NT2/D1 (cell line): ENCODE results near the gene CCDC63.

ENCODE experiments used
- DNase-seq: peaks from one replicate; pipeline ENCODE4 v3.0.0-alpha.2; 2011; ENCODE audit warnings: low read depth, low spot score
- H3K27me3 ChIP-seq: 2 replicates; pipeline ENCODE4 v1.6.0; 2011; ENCODE audit warnings: mild to moderate bottlenecking; ENCODE audit not compliant: insufficient read length, insufficient read depth
- H3K36me3 ChIP-seq: 2 replicates; pipeline ENCODE4 v1.6.1; 2011; ENCODE audit warnings: mild to moderate bottlenecking, low read length, mixed read lengths; ENCODE audit not compliant: insufficient read depth, insufficient read length
- H3K4me1 ChIP-seq: 2 replicates; pipeline ENCODE4 v1.5.1; 2011; ENCODE audit not compliant: insufficient read depth, insufficient read length
- H3K4me3 ChIP-seq: 2 replicates; pipeline ENCODE4 v1.5.1; 2011; ENCODE audit warnings: low read depth; ENCODE audit not compliant: insufficient read length
- H3K9ac ChIP-seq: 2 replicates; pipeline ENCODE4 v1.6.0; 2011; ENCODE audit warnings: low read depth; ENCODE audit not compliant: insufficient read length
- H3K9me3 ChIP-seq: 2 replicates; pipeline ENCODE4 v1.5.1; 2011; ENCODE audit warnings: mild to moderate bottlenecking, low read length; ENCODE audit not compliant: insufficient read depth
- SUZ12 ChIP-seq: IDR thresholded peaks from 2 replicates; pipeline ENCODE4 v1.6.1; 2011; ENCODE audit not compliant: insufficient read length, insufficient read depth; ENCODE audit errors: extremely low read depth
- YY1 ChIP-seq: IDR thresholded peaks from 2 replicates; pipeline ENCODE4 v1.6.1; 2011; ENCODE audit not compliant: insufficient read length, insufficient read depth
- ZNF274 ChIP-seq: IDR thresholded peaks from 2 replicates; pipeline ENCODE4 v1.6.1; 2011; ENCODE audit warnings: mild to moderate bottlenecking, low read depth, low read length

CCDC63 gene

GRCh38 chr12:110824342-110824741, 22.4 kb upstream of the CCDC63 start:
- H3K4me1 ChIP-seq = no peaks in the 10 kb centered on the region
- TF ChIP-seq YY1 = no peak
- TF ChIP-seq ZNF274 = no peak
- no peak for TF ChIP-seq SUZ12
- H3K9me3 ChIP-seq = no peaks in the 10 kb centered on the region
- no peak overlapping the region for H3K4me3 ChIP-seq
- no peak for DNase-seq
- peaks cover 16% of the 10 kb centered on the region for H3K27me3 ChIP-seq
- no peak overlapping the region for H3K9ac ChIP-seq
- H3K36me3 ChIP-seq = no peaks in the 10 kb centered on the region

- DNase-seq = no peak
- no peak for TF ChIP-seq YY1
- no peak for TF ChIP-seq SUZ12
- TF ChIP-seq ZNF274 = no peak
- Histone ChIP-seq H3K4me3 (no peak overlapping the region), H3K9ac (no peak overlapping the region), H3K9me3 (no peaks in the 10 kb centered on the region), H3K27me3 (peaks cover 12% of the 10 kb centered on the region), H3K4me1 (no peaks in the 10 kb centered on the region), H3K36me3 (no peaks in the 10 kb centered on the region)
Observed at GRCh38 chr12:110825530-110825929, 21.3 kb upstream of the CCDC63 start.

- Histone ChIP-seq H3K9ac (no peak overlapping the region), H3K27me3 (peaks cover 12% of the 10 kb centered on the region), H3K9me3 (no peaks in the 10 kb centered on the region), H3K36me3 (no peaks in the 10 kb centered on the region), H3K4me1 (no peaks in the 10 kb centered on the region), H3K4me3 (no peak overlapping the region)
- peak; percentile 27 for TF ChIP-seq YY1
- no peak for TF ChIP-seq ZNF274
- peak; percentile 89 for DNase-seq
Observed at GRCh38 chr12:110826592-110827200, 20.1 kb upstream of the CCDC63 start.

GRCh38 chr12:110829308-110829707, 17.5 kb upstream of the CCDC63 start:
- no peak overlapping the region for H3K9ac ChIP-seq
- H3K9me3 ChIP-seq = no peaks in the 10 kb centered on the region
- DNase-seq = no peak
- H3K27me3 ChIP-seq = peaks cover 11% of the 10 kb centered on the region
- no peaks in the 10 kb centered on the region for H3K4me1 ChIP-seq
- H3K4me3 ChIP-seq = no peak overlapping the region
- TF ChIP-seq ZNF274 = no peak
- TF ChIP-seq SUZ12 = no peak
- no peak for TF ChIP-seq YY1
- no peaks in the 10 kb centered on the region for H3K36me3 ChIP-seq

- H3K4me3 ChIP-seq = no peak overlapping the region
- H3K9me3 ChIP-seq = no peaks in the 10 kb centered on the region
- H3K36me3 ChIP-seq = no peaks in the 10 kb centered on the region
- no peak overlapping the region for H3K9ac ChIP-seq
- no peak for TF ChIP-seq SUZ12
- no peak for TF ChIP-seq ZNF274
- TF ChIP-seq YY1 = no peak
- DNase-seq = no peak
- H3K27me3 ChIP-seq = no peaks in the 10 kb centered on the region
- no peaks in the 10 kb centered on the region for H3K4me1 ChIP-seq
Observed at GRCh38 chr12:110836291-110836690, 10.5 kb upstream of the CCDC63 start.

GRCh38 chr12:110841007-110841406, 5.8 kb upstream of the CCDC63 start:
- no peak for DNase-seq
- no peaks in the 10 kb centered on the region for H3K36me3 ChIP-seq
- H3K27me3 ChIP-seq = no peaks in the 10 kb centered on the region
- no peaks in the 10 kb centered on the region for H3K4me1 ChIP-seq
- TF ChIP-seq ZNF274 (no peak), SUZ12 (no peak), YY1 (no peak)
- H3K9ac ChIP-seq = no peak overlapping the region
- H3K9me3 ChIP-seq = no peaks in the 10 kb centered on the region
- no peak overlapping the region for H3K4me3 ChIP-seq

- H3K4me1 ChIP-seq = peaks cover 5% of the 10 kb centered on the region
- no peak overlapping the region for H3K9ac ChIP-seq
- H3K4me3 ChIP-seq = no peak overlapping the region
- H3K36me3 ChIP-seq = no peaks in the 10 kb centered on the region
- no peaks in the 10 kb centered on the region for H3K9me3 ChIP-seq
- H3K27me3 ChIP-seq = no peaks in the 10 kb centered on the region
- TF ChIP-seq YY1 (no peak), SUZ12 (no peak), ZNF274 (no peak)
- no peak for DNase-seq
Observed at GRCh38 chr12:110844131-110844530, 2.7 kb upstream of the CCDC63 start.
